EH (cell line): ENCODE results near the gene PARP9.
"Not testable (repeated sequence)": the region's sequence is repeated elsewhere in the genome, so short reads cannot be mapped to it uniquely, and the experiment has no call there.

Experiments used
- DNase-seq: peaks from one replicate; pipeline ENCODE4 v3.0.0-alpha.2; 2015; ENCODE audit warnings: low read depth

The PARP9 gene

DNA sequence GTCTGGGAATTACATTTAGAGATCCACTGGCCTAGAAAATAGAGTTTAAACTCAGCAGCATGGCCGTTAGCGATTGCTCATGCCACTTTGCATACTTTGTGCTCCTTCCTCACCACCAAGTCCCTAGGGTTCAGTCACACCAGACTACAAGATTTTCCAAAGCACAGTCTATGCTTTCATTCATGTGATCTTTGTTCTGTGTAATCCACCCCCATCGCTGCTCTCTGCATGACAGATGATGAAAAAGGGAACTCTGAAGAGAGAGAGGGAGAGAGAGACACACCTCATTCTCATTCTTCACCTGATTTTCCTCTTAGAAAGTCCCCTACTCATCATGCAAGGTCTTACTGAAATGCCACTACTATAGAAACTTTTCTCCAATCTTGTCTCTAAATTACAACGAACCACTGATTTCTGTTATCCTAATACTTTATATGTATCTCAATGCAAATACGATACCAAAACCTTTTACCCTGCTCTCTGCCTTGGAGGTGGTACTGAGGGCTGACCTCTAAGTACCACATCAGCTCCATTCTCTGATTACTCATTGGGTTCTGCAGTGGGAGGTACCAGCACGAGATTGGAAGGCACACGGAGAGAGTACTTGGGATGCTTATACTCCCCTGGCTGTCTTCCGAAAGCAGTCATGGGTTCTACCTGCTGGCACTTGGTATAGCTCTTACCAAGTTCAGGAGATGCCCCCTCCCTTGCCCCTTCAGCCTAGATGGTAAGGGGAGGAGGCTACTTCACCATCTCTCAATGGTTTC, 12.3 kb upstream of the PARP9 start:
- DNase-seq = no peak

DNA sequence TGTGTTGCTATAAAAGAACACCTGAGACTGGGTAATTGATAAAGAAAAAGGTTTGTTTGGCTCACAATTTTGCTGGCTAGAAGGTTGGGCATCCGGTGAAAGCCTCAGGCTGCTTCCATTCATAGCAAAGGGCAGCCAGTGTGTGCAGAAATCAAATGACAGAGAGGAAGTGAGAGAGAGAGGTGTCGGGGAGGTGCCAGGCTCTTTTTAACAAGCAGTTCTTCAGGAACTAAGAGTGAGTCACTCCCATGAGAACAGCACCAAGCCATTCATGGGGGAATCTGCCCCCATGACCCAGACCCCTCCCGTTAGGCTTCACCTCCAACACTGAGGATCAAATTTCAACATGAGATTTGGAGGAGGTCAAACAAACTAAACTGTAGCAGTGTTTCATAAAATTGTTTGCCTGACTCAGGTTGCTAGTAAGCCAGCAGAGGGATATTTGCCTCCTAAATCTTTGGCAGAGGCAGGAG, 8.9 kb upstream of the PARP9 start:
- DNase-seq = peak; percentile 62

GRCh38 chr3:122568755-122569154, 4.7 kb upstream of the PARP9 start:
- no peak for DNase-seq

GRCh38 chr3:122568131-122568530, 4.0 kb upstream of the PARP9 start:
- not testable (repeated sequence) for DNase-seq

GRCh38 chr3:122563717-122564025, 429 bp downstream of the PARP9 start:
- DNase-seq = peak; percentile 37

- DNase-seq = peak; percentile 19
Measured at GRCh38 chr3:122562923-122563716, 980 bp downstream of the PARP9 start.

GRCh38 chr3:122560680-122561079, 3.4 kb downstream of the PARP9 start:
- peak; percentile 63 for DNase-seq

- no peak for DNase-seq
Measured at GRCh38 chr3:122559906-122560305, 4.2 kb downstream of the PARP9 start.

GRCh38 chr3:122558605-122559004, 5.5 kb downstream of the PARP9 start:
- no peak for DNase-seq

GRCh38 chr3:122557356-122557755, 6.7 kb downstream of the PARP9 start:
- DNase-seq = no peak

DNA sequence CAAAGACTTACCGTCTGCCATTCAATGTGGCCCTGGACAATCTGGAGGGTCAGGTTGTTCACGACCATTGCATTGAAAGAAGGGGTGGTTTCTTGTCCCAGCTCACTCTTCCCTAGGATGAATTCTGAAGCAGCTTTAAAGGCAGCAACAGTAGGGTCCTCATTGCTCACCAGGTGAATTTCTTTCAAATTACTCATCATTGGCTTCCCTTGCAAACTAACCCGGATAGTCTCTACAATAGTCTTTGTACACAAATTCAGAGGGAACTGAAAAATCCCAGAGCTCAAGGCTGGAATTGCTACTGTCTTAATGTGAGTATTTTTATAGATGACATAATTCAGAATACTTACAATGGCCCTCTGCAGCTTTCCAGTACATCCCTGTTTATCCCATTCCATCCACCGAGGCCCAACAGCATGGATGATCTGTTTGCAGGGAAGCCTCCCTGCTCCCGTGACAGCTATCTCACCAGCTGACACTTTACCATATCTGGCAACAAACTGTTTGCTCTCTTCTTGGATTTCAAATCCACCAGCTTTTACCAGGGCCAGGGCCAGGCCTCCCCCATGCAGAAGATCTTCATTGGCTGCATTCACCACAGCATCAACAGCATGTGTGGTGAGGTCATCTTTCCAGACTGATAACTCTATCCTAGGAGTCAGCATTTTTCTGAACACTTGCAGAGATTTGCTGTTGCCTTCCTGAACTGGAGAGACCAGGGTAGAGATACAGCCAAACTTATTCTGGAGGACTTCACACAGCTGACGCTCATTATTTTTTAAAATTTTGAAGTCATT, 8.6 kb downstream of the PARP9 start:
- DNase-seq = no peak

GRCh38 chr3:122553171-122553570, 10.9 kb downstream of the PARP9 start:
- DNase-seq = no peak

- DNase-seq = no peak
Measured at GRCh38 chr3:122548619-122549018, 15.5 kb downstream of the PARP9 start.

DNA sequence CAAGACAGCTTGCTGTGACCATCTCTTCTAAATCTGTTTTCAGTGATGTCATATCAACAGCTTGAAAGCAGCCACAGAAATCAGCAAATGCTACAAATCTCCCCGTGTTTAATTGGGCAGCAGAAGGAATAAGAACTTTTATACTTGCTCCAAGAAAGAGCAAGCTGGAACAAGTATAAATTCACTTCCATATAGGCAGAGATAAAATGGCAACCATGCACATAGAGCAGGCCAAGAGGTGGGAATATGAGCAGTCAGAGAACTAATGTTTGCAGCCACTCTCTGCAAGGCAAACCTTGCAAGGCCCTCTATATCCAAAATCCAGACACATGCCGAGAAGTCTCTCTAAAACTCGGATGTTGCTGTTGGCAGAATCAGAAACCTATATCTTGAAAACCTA, 16.0 kb downstream of the PARP9 start:
- no peak for DNase-seq

DNA sequence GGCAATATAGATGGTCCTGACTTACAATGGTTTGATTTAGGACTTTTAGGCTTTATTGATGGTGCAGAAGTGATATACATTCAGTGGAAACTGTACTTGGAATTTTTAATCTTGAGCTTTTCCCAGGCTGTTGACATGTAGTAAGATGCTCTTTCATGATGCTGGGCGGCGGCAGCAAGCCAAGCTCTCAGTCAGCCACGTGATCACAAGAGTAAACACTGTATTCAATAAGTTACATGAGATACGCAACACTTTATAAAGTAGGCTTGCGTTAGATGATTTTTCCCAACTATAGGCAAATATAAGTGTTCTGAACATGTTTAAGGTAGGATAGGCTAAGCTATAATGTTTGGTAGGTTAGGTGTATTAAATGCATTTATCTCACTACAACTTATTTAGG, 17.9 kb downstream of the PARP9 start:
- DNase-seq = no peak

GRCh38 chr3:122538956-122539490, 25.1 kb downstream of the PARP9 start:
- no peak for DNase-seq

GRCh38 chr3:122536632-122537001, 27.5 kb downstream of the PARP9 start:
- DNase-seq = no peak

DNA sequence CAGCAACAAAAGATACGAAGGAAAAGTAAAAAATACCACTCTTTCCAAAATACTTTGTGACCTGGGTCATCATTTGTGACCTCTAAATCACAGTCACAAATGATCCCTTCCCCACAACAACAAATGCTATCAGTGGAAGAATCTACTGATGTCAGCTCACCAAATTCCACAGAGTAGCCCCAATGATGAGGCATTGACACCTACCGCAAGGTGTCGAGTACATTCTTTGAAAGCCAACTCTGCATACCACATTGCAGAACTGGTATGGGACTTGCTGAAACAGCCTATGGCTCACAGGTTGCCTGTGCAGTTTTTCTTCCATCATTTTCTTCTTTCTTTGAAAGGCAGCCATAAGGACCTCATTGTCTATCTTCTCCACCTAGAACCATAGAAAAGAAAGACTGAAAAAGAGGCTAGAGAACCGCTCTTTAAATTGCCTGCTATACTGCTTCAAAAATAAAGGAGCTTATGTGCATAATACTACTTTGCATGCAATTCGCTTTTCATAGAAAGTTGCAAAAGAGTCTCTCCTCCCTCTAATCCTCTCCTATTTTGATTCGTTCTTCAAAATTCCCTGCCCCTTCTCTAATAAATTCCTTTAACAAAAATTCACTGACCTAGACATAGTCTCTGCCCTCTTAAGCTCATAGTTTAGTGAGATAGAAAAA, 28.0 kb downstream of the PARP9 start:
- no peak for DNase-seq

- peak; percentile 86 for DNase-seq
Measured at GRCh38 chr3:122533931-122534334, 30.2 kb downstream of the PARP9 start.

GRCh38 chr3:122533480-122533879, 30.6 kb downstream of the PARP9 start:
- DNase-seq = no peak

GRCh38 chr3:122530164-122530563, 33.9 kb downstream of the PARP9 start:
- no peak for DNase-seq

- DNase-seq = no peak
Measured at GRCh38 chr3:122523317-122523716, 40.8 kb downstream of the PARP9 start.
